Measurements from ENCODE around the gene XPO5. TPM values are rescaled to one million over a fixed set of nuclear protein-coding genes. Genes with fewer than 3 reads are reported as not detected.
A peak's percentile ranks its signal among the peaks of the same experiment; 100 is the strongest.

The XPO5 gene
- total and polyA plus RNA-seq, 9 of the 15 experiments (the other 6 are each of a cell fraction or from before 2014, with no cell fraction given) = 36.0 to 170 (median 99.1) TPM

DNA sequence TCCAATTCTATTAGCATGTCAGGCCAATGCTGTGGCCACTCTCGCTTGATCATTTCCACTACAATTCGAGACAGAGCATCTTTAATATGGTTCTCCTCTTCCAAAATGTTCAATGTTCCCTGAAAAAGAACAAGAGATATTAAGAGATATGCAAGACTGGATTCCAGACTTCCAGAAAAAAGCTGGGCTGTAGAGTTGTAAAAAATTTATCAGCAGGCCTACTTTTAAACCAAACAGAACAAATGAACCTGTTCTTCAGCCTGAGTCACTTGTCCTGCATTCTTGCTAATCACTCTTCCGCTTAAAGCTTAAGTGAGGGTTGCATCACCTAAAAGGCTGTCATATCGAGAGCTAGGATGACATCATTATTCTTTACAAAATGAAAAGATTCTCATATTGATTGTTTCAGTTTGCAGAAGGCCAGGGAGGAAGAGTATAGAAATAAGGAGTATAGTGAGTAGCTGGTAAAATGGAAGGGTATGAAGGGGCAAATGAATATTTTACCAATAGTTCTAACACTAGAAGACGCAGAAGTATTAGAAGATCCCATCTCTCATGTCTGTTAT lies 4.9 kb downstream of the XPO5 start (continued):
- no peak for TF ChIP-seq KLF10 (CRISPR knock-in tag; IDR thresholded peaks at IDR 0.05)
- no peak for TF ChIP-seq ZNF717 (CRISPR knock-in tag; IDR thresholded peaks at IDR 0.05)
- TF ChIP-seq RFX1 (IDR thresholded peaks at IDR 0.05) = no peak
- TF ChIP-seq, protein P1, sequence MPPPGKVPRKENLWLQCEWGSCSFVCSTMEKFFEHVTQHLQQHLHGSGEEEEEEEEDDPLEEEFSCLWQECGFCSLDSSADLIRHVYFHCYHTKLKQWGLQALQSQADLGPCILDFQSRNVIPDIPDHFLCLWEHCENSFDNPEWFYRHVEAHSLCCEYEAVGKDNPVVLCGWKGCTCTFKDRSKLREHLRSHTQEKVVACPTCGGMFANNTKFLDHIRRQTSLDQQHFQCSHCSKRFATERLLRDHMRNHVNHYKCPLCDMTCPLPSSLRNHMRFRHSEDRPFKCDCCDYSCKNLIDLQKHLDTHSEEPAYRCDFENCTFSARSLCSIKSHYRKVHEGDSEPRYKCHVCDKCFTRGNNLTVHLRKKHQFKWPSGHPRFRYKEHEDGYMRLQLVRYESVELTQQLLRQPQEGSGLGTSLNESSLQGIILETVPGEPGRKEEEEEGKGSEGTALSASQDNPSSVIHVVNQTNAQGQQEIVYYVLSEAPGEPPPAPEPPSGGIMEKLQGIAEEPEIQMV (tag; conservative IDR thresholded peaks at IDR 0.05; ENCODE audit: low read depth) = no peak
- TF ChIP-seq, protein P2, sequence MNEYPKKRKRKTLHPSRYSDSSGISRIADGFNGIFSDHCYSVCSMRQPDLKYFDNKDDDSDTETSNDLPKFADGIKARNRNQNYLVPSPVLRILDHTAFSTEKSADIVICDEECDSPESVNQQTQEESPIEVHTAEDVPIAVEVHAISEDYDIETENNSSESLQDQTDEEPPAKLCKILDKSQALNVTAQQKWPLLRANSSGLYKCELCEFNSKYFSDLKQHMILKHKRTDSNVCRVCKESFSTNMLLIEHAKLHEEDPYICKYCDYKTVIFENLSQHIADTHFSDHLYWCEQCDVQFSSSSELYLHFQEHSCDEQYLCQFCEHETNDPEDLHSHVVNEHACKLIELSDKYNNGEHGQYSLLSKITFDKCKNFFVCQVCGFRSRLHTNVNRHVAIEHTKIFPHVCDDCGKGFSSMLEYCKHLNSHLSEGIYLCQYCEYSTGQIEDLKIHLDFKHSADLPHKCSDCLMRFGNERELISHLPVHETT (CRISPR knock-in tag; conservative IDR thresholded peaks at IDR 0.05 in 1 of 2, IDR thresholded peaks at IDR 0.05 in 1 of 2) = no peak
- no peak for TF ChIP-seq HNRNPUL1 (IDR thresholded peaks at IDR 0.05; ENCODE audit: low read length)
- TF ChIP-seq KLF13 (tag; IDR thresholded peaks at IDR 0.05; ENCODE audit: borderline replicate concordance, low read depth) = no peak
- peak; percentile 59; the same call in 1 of the 2 replicates for TF ChIP-seq ZNF644 (tag; IDR thresholded peaks at IDR 0.05; ENCODE audit: low read depth)
- TF ChIP-seq NRF1 (conservative IDR thresholded peaks at IDR 0.05 in 1 of 2, IDR thresholded peaks at IDR 0.05 in 1 of 2) = peak; percentile 38 to 52; a peak in 3 of 4 replicates
- 0 out of 2 replicates have a peak, but pooled peaks have one; percentile 35 for TF ChIP-seq ZNF76 (CRISPR knock-in tag; IDR thresholded peaks at IDR 0.05; ENCODE audit: borderline replicate concordance)
- no peak for TF ChIP-seq ZNF707 (CRISPR knock-in tag; conservative IDR thresholded peaks at IDR 0.05)
- no peak for TF ChIP-seq EHMT2 (IDR thresholded peaks at IDR 0.05)
- peak; percentile 34 for TF ChIP-seq TAF9B (IDR thresholded peaks at IDR 0.05; ENCODE audit: partially characterized antibody)
- TF ChIP-seq, protein P3, sequence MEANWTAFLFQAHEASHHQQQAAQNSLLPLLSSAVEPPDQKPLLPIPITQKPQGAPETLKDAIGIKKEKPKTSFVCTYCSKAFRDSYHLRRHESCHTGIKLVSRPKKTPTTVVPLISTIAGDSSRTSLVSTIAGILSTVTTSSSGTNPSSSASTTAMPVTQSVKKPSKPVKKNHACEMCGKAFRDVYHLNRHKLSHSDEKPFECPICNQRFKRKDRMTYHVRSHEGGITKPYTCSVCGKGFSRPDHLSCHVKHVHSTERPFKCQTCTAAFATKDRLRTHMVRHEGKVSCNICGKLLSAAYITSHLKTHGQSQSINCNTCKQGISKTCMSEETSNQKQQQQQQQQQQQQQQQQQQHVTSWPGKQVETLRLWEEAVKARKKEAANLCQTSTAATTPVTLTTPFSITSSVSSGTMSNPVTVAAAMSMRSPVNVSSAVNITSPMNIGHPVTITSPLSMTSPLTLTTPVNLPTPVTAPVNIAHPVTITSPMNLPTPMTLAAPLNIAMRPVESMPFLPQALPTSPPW (CRISPR knock-in tag; IDR thresholded peaks at IDR 0.05) = no peak
- no peak for TF ChIP-seq ZFX (CRISPR knock-in tag; IDR thresholded peaks at IDR 0.05)
- TF ChIP-seq HDGF (IDR thresholded peaks at IDR 0.05) = no peak
- no peak for TF ChIP-seq CBX2 (IDR thresholded peaks at IDR 0.05; ENCODE audit: insufficient read depth, low read length, poor library complexity, severe bottlenecking)
- no peak for TF ChIP-seq TGIF2 (CRISPR knock-in tag; IDR thresholded peaks at IDR 0.05)
- TF ChIP-seq, protein P4, sequence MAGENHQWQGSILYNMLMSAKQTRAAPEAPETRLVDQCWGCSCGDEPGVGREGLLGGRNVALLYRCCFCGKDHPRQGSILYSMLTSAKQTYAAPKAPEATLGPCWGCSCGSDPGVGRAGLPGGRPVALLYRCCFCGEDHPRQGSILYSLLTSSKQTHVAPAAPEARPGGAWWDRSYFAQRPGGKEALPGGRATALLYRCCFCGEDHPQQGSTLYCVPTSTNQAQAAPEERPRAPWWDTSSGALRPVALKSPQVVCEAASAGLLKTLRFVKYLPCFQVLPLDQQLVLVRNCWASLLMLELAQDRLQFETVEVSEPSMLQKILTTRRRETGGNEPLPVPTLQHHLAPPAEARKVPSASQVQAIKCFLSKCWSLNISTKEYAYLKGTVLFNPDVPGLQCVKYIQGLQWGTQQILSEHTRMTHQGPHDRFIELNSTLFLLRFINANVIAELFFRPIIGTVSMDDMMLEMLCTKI (IDR thresholded peaks at IDR 0.05; ENCODE audit: partially characterized antibody) = no peak
- peak; percentile 58 for TF ChIP-seq EP400 (IDR thresholded peaks at IDR 0.05)
- TF ChIP-seq FIP1L1 (IDR thresholded peaks at IDR 0.05; ENCODE audit: low read depth, low read length, poor library complexity, severe bottlenecking) = no peak
- no peak for TF ChIP-seq KAT7 (CRISPR knock-in tag; IDR thresholded peaks at IDR 0.05; ENCODE audit: borderline replicate concordance)
- no peak for TF ChIP-seq DACH1 (IDR thresholded peaks at IDR 0.05; ENCODE audit: partially characterized antibody)
